ENCODE measurements around the gene ADARB1. TPM values are rescaled to one million over a fixed set of nuclear protein-coding genes. Genes with fewer than 3 reads are reported as not detected.

The ADARB1 gene
- total and polyA plus RNA-seq, 2 experiments from 2014 or later: 9.4 to 14.0 TPM

- no peaks in the 10 kb centered on the region for H3K27me3 ChIP-seq
- no peak overlapping the region for H3K4me3 ChIP-seq
- H3K9me3 ChIP-seq (ENCODE audit: low read depth): no peaks in the 10 kb centered on the region
- no peak overlapping the region for H3K27ac ChIP-seq
- no peaks in the 10 kb centered on the region for H3K36me3 ChIP-seq
- no peak for TF ChIP-seq CTCF (IDR thresholded peaks at IDR 0.05; ENCODE audit: low read depth, low read length)
- peaks cover 29% of the 10 kb centered on the region for H3K4me1 ChIP-seq (ENCODE audit: low read depth)
- peak in 1 of 2 donors; percentile 59 for DNase-seq (ENCODE audit: low read depth in 1 of 2, low spot score in 1 of 2)
Measured at GRCh38 chr21:45032977-45033710, 41.2 kb upstream of the ADARB1 start.

- Histone ChIP-seq H3K4me3 (no peak overlapping the region), H3K36me3 (no peaks in the 10 kb centered on the region), H3K27ac (peak overlapping the region; percentile 71), H3K9me3 (ENCODE audit: low read depth) (no peaks in the 10 kb centered on the region), H3K4me1 (ENCODE audit: low read depth) (peaks cover 29% of the 10 kb centered on the region), H3K27me3 (no peaks in the 10 kb centered on the region)
- TF ChIP-seq CTCF (IDR thresholded peaks at IDR 0.05; ENCODE audit: low read depth, low read length): no peak
- peak in 1 of 2 donors; percentile 89 for DNase-seq (ENCODE audit: low read depth in 1 of 2, low spot score in 1 of 2)
Measured at GRCh38 chr21:45033791-45034555, 40.4 kb upstream of the ADARB1 start.

GRCh38 chr21:45034556-45035476 is 39.6 kb upstream of the ADARB1 start:
- no peaks in the 10 kb centered on the region for H3K9me3 ChIP-seq (ENCODE audit: low read depth)
- no peak overlapping the region for H3K4me3 ChIP-seq
- H3K27me3 ChIP-seq: no peaks in the 10 kb centered on the region
- H3K4me1 ChIP-seq (ENCODE audit: low read depth): peaks cover 29% of the 10 kb centered on the region
- no peak for TF ChIP-seq CTCF (IDR thresholded peaks at IDR 0.05; ENCODE audit: low read depth, low read length)
- H3K27ac ChIP-seq: peak overlapping the region; percentile 71
- DNase-seq (ENCODE audit: low read depth in 1 of 2, low spot score in 1 of 2): no peak
- no peaks in the 10 kb centered on the region for H3K36me3 ChIP-seq

- no peak for TF ChIP-seq CTCF (IDR thresholded peaks at IDR 0.05; ENCODE audit: low read depth, low read length)
- Histone ChIP-seq H3K27me3 (no peaks in the 10 kb centered on the region), H3K36me3 (no peaks in the 10 kb centered on the region), H3K4me3 (no peak overlapping the region), H3K9me3 (ENCODE audit: low read depth) (no peaks in the 10 kb centered on the region), H3K27ac (no peak overlapping the region), H3K4me1 (ENCODE audit: low read depth) (peaks cover 29% of the 10 kb centered on the region)
- no peak for DNase-seq (ENCODE audit: low read depth in 1 of 2, low spot score in 1 of 2)
Measured at GRCh38 chr21:45035477-45035848, 38.9 kb upstream of the ADARB1 start.

GRCh38 chr21:45036630-45037029 is 37.8 kb upstream of the ADARB1 start:
- no peak for TF ChIP-seq CTCF (IDR thresholded peaks at IDR 0.05; ENCODE audit: low read depth, low read length)
- H3K4me1 ChIP-seq (ENCODE audit: low read depth): peaks cover 29% of the 10 kb centered on the region
- no peaks in the 10 kb centered on the region for H3K27me3 ChIP-seq
- H3K4me3 ChIP-seq: no peak overlapping the region
- no peaks in the 10 kb centered on the region for H3K9me3 ChIP-seq (ENCODE audit: low read depth)
- H3K27ac ChIP-seq: no peak overlapping the region
- DNase-seq (ENCODE audit: low read depth in 1 of 2, low spot score in 1 of 2): no peak
- no peaks in the 10 kb centered on the region for H3K36me3 ChIP-seq

Measured in cardiac muscle cell (in vitro differentiated cells and primary cell).